HepG2 (cell line): ENCODE measurements around the gene TMTC1. TPM values are rescaled to one million over a fixed set of nuclear protein-coding genes. Genes with fewer than 3 reads are reported as not detected.

Experiments used
- ATAC-seq: fragments of 200-7000 bp; cut with Tn5 transposase; 3 replicates; pipeline ENCODE4 v1.9.1; 2020; ENCODE audit warnings: mild to moderate bottlenecking, moderate library complexity
- BruUV-seq: library from RNA; stranded (reverse); fragments of 400-500 nt; replicated peaks from 2 replicates; lab custom pipeline; 2021; lab: Mats Ljungman, UMichigan
- CTCF ChIA-PET: fragments of 300-600 bp; formaldehyde crosslinking; extraction: SDS; loops from one replicate; lab custom pipeline; 2021; ENCODE audit warnings: low total read pairs, inconsistent platforms, low intra/inter-chr PET ratio; lab: Yijun Ruan, JAX
- POLR2A ChIA-PET: fragments of 350-600 bp; sonication (Branson Sonifier 250); formaldehyde crosslinking; loops from one replicate; lab custom pipeline; 2020; ENCODE audit warnings: antibody characterized with exemption, inconsistent platforms; lab: Yijun Ruan, JAX
- DNase-seq: peaks from one replicate; pipeline ENCODE4 v3.0.0-alpha.2; 2015; ENCODE audit warnings: low spot score
- FAIRE-seq: peaks from 3 replicates; lab custom pipeline; 2011; peaks lifted over from hg19 to GRCh38; lab: Jason Lieb, UNC
- H2AFZ ChIP-seq: one replicate; pipeline ENCODE4 v1.6.1; 2011; ENCODE audit warnings: low read length, inconsistent platforms
- H3K27ac ChIP-seq: fragments of 300-600 bp; 3 replicates; pipeline ENCODE4 v1.8.0; 2011; ENCODE audit warnings: mixed run types, mild to moderate bottlenecking, mixed read lengths, low read length, inconsistent platforms; ENCODE audit not compliant: insufficient read depth; ENCODE audit errors: extremely low read length
- H3K27me3 ChIP-seq, 2 experiments: fragments of 200-600 bp in 1 of 2; 2 replicates in 1 of 2; 3 replicates in 1 of 2; pipeline versions ENCODE4 v1.6.0 to v1.8.0; 2011; ENCODE audit warnings: low read length in 2 of 2, mild to moderate bottlenecking in 2 of 2, moderate library complexity in 2 of 2, inconsistent platforms in 1 of 2; ENCODE audit not compliant: insufficient read depth in 2 of 2, control insufficient read depth in 1 of 2
- H3K36me3 ChIP-seq, 2 experiments: fragments of 200-600 bp in 1 of 2; replicated peaks in 1 of 2; 2 replicates in 1 of 2; 3 replicates in 1 of 2; pipeline versions ENCODE4 v1.5.1 to v1.8.0; 2011; ENCODE audit warnings: low read length in 2 of 2, inconsistent platforms in 1 of 2; ENCODE audit not compliant: insufficient read depth in 2 of 2, control insufficient read depth in 1 of 2
- H3K4me1 ChIP-seq: 2 replicates; pipeline ENCODE4 v1.5.1; 2012; ENCODE audit warnings: low read length, inconsistent platforms; ENCODE audit not compliant: insufficient read depth
- H3K4me2 ChIP-seq: 2 replicates; pipeline ENCODE4 v1.6.0; 2011; ENCODE audit warnings: low read depth, low read length, inconsistent platforms
- H3K4me3 ChIP-seq, 3 experiments: fragments of 200-600 bp in 1 of 3; sonication (generic), shearing (Covaris generic) in 1 of 3; replicated peaks in 1 of 3; 2 replicates each; pipeline ENCODE4 v1.5.1; 2011 to 2016; ENCODE audit warnings: low read length in 3 of 3, inconsistent platforms in 2 of 3, low read depth in 2 of 3, mild to moderate bottlenecking in 2 of 3, control low read depth in 1 of 3, mixed read lengths in 1 of 3; ENCODE audit not compliant: insufficient read depth in 1 of 3
- H3K79me2 ChIP-seq: one replicate; pipeline ENCODE4 v1.6.1; 2011; ENCODE audit warnings: low read length, inconsistent platforms; ENCODE audit not compliant: insufficient read depth
- H3K9ac ChIP-seq: 2 replicates; pipeline ENCODE4 v1.6.0; 2011; ENCODE audit warnings: mild to moderate bottlenecking, low read depth, low read length, inconsistent platforms; ENCODE audit not compliant: insufficient read depth
- H3K9me3 ChIP-seq: 2 replicates; pipeline ENCODE4 v1.5.1; 2012; ENCODE audit warnings: mild to moderate bottlenecking, low read length
- H4K20me1 ChIP-seq: 2 replicates; pipeline ENCODE4 v1.6.0; 2011; ENCODE audit warnings: inconsistent platforms, mild to moderate bottlenecking, low read length, moderate library complexity; ENCODE audit not compliant: insufficient read depth
- ASH2L ChIP-seq: fragments of 300-600, 200-600 bp; sonication (generic); IDR thresholded peaks from 2 replicates; pipeline ENCODE4 v1.7.0; 2017; ENCODE audit warnings: low read depth, mild to moderate bottlenecking, moderate library complexity, mixed read lengths, low read length; ENCODE audit not compliant: insufficient read length
- MED1 ChIP-seq: sonication (generic); formaldehyde crosslinking; IDR thresholded peaks from 2 replicates; pipeline ENCODE4 v1.4.0; 2020; ENCODE audit warnings: missing genetic modification reagents
- PRDM10 ChIP-seq: sonication (generic); formaldehyde crosslinking; IDR thresholded peaks from 2 replicates; pipeline ENCODE4 v1.4.0; 2020; ENCODE audit warnings: low read depth, missing genetic modification reagents
- RAD21 ChIP-seq: fragments of 450-650 bp; formaldehyde crosslinking; IDR thresholded peaks from 2 replicates; pipeline ENCODE4 v1.5.0; 2020; ENCODE audit warnings: mild to moderate bottlenecking
- REPIN1 ChIP-seq: sonication (generic); formaldehyde crosslinking; IDR thresholded peaks from 2 replicates; pipeline ENCODE4 v1.8.0; 2022; ENCODE audit warnings: missing genetic modification reagents, low read depth, mild to moderate bottlenecking, borderline replicate concordance
- SMC3 ChIP-seq: IDR thresholded peaks from 2 replicates; pipeline ENCODE4 v1.6.1; 2011; ENCODE audit warnings: low read length, improper control_type of control experiment
- ZNF773 ChIP-seq: sonication (generic); formaldehyde crosslinking; IDR thresholded peaks from 2 replicates; pipeline ENCODE4 v1.4.0; 2020; ENCODE audit warnings: missing genetic modification reagents, borderline replicate concordance
- ZSCAN20 ChIP-seq: sonication (generic); formaldehyde crosslinking; IDR thresholded peaks from 2 replicates; pipeline ENCODE4 v1.4.0; 2020; ENCODE audit warnings: missing genetic modification reagents, mild to moderate bottlenecking, borderline replicate concordance
- WGBS: methylation state at CpG from one replicate; pipeline ENCODE4 v1.1.6; 2017; ENCODE audit warnings: low lambda C conversion rate; 5-methylcytosine and 5-hydroxymethylcytosine counted together
- in situ Hi-C: cut with HindIII; loops from 2 replicates; pipeline ENCODE4 v1.10.0; 2017; ENCODE audit warnings: low pct_unique_long_range_greater_than_20kb; ENCODE audit not compliant: extremely low pct_ligation_motif_present
- intact Hi-C: fragments of 100-400 bp; cut with micrococcal nuclease; formaldehyde crosslinking; loops from one replicate; pipeline ENCODE4 v1.10.0; 2022; ENCODE audit not compliant: unreplicated experiment
- polyA plus RNA-seq, 8 experiments: library from polyadenylated mRNA; depleted of rRNA in 3 of 8; stranded (reverse) in 7 of 8; unstranded in 1 of 8; fragments of >200 nt; fragmentation: Illumina TruSeq in 4 of 8; extraction: Trizol in 4 of 8; gene quantifications; 2 replicates each; pipeline versions ENCODE4 v1.2.1 to v1.2.3, GENCODE V29; 2011 to 2016; ENCODE audit warnings: low read depth in 4 of 8, missing spikeins in 1 of 8, mixed read lengths in 1 of 8; ENCODE audit not compliant: insufficient read depth in 1 of 8
- total RNA-seq, 5 experiments: library from RNA; depleted of rRNA; stranded (reverse); fragments of >200 nt; fragmentation: Illumina TruSeq; extraction: Trizol; gene quantifications; 2 replicates each; pipeline ENCODE4 v1.2.3, GENCODE V29; 2016; ENCODE audit warnings: low read depth in 1 of 5
- TF ChIP-seq, protein P1 (sequence below): sonication (generic); formaldehyde crosslinking; IDR thresholded peaks from 2 replicates; pipeline ENCODE4 v1.8.0; 2023; ENCODE audit warnings: mild to moderate bottlenecking, missing genetic modification reagents
- TF ChIP-seq, protein P2 (sequence below): sonication (generic); formaldehyde crosslinking; IDR thresholded peaks from 2 replicates; pipeline ENCODE4 v1.4.0; 2020; ENCODE audit warnings: mild to moderate bottlenecking, missing genetic modification reagents

TMTC1 gene
- total and polyA plus RNA-seq, 2 of the 13 experiments (the other 11 are each of a cell fraction or from before 2014, with no cell fraction given): 0.69 to 1.8 TPM

DNA sequence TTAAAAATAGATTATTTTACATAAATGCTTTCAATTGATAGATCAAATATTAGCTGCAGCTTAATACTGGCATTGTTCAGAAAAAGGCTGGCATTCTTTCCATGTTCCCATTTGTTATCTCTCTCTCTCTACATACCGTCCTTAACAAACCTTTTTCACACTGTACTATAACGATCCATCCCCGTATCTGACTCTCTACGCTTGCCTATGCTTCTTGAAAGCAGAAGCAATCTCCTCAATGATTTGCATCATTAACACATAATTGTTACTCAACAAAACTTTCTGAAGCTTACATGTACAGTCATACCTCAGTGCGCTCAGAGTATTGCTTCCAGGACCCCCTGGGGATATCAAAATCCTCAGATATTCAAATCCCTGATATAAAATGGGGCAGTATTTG lies 89.7 kb downstream of the TMTC1 start:
- POLR2A ChIA-PET: no interaction called here
- no peaks in the 10 kb centered on the region for H3K4me1 ChIP-seq
- no peak for ATAC-seq
- no peak for TF ChIP-seq SMC3
- TF ChIP-seq, protein P1, sequence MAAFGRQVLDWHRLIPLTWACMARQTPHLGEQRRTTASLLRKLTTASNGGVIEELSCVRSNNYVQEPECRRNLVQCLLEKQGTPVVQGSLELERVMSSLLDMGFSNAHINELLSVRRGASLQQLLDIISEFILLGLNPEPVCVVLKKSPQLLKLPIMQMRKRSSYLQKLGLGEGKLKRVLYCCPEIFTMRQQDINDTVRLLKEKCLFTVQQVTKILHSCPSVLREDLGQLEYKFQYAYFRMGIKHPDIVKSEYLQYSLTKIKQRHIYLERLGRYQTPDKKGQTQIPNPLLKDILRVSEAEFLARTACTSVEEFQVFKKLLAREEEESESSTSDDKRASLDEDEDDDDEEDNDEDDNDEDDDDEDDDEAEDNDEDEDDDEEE (CRISPR knock-in tag): no peak
- TF ChIP-seq MED1 (CRISPR knock-in tag): no peak
- no peak for TF ChIP-seq ASH2L
- no peak for TF ChIP-seq PRDM10
- TF ChIP-seq, protein P2, sequence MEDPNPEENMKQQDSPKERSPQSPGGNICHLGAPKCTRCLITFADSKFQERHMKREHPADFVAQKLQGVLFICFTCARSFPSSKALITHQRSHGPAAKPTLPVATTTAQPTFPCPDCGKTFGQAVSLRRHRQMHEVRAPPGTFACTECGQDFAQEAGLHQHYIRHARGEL (CRISPR knock-in tag): no peak
- TF ChIP-seq ZSCAN20 (CRISPR knock-in tag): no peak
- TF ChIP-seq REPIN1: no peak
- TF ChIP-seq ZNF773 (CRISPR knock-in tag): no peak
- TF ChIP-seq RAD21 (CRISPR knock-in tag): no peak
- TF ChIP-seq, all 625 proteins: peak for 0
- in situ Hi-C loops (no loop called here), intact Hi-C loops (no loop called here)
- H3K4me2 ChIP-seq: no peak overlapping the region
- no peaks in the 10 kb centered on the region for H3K9me3 ChIP-seq
- H3K27me3 ChIP-seq: no peaks in the 10 kb centered on the region
- no peak overlapping the region for H2AFZ ChIP-seq
- no peak overlapping the region for H3K4me3 ChIP-seq
- no TSS peak for BruUV-seq
- no peaks in the 10 kb centered on the region for H4K20me1 ChIP-seq
- no peak for DNase-seq
- CTCF ChIA-PET: no interaction called here
- WGBS: 37% methylated on average over 5 of the region's 5 CpGs
- H3K79me2 ChIP-seq: no peaks in the 10 kb centered on the region
- no peak overlapping the region for H3K27ac ChIP-seq
- no peaks in the 10 kb centered on the region for H3K36me3 ChIP-seq
- no peak overlapping the region for H3K9ac ChIP-seq
- no peak for FAIRE-seq
